Activated CD4-positive, CD25-positive, alpha-beta regulatory T cell (primary cell): ENCODE data around the gene EFCAB12.

Source experiments
- DNase-seq, 4 experiments: peaks; one replicate each; lab custom pipeline; 2025; lab: John Stamatoyannopoulos, UW

The EFCAB12 gene

DNA sequence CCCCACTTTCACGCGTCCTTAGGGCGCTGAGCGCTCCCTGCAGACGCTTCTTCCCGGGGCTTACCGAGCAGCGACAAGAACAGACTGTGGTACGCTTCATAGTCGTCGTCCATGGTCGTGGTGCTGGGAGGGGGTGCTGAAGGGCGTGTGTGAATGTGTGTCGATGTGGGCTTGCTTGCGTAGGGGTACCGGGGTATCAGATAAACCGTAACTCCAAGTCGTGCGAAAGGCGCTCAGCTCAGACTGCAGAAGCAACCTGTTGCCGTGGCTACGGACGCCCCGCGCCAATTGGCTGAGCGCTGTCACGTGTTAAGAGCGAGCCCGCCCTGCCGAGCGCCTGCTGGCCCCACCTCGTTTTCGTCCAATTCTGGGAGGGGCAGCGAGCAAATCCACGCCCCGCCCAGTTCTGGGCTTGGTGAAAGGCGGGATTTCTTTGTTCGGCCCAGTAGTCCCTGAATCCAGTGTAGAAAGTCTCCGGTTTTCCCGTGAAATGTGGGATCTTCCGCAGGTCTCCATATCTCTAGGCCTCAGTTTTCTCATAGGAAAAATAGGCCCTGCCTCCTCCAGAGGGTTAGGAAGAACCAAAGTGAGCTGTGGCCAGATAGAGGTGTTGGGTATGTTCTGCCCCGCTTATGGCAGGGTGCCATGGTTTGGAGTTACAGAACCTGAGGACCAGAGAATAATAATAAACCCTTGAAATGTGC, at the start of gene EFCAB12:
EFCAB12 (minus strand) TSS at position 261 of the 704 bp plus-strand sequence; CDS start at position 113, 148 bp downstream.
- DNase-seq = peak; percentile 70 to 76 (median 74)

DNA sequence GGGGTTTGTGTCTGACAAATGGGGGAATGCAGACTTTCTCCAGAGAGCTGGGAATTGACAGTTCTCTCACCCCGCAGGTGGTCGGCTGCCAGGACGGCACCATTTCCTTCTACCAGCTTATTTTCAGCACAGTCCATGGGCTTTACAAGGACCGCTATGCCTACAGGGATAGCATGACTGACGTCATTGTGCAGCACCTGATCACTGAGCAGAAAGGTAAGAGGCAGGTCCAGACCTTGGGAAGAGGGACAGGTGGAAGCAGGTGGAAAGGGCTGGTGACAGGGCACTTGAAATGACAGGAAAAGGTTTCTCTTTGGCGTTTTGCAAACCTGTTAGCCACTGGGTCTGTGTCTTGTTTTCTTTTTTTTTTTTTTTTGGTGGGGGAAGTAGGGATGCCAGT, 48.1 kb upstream of the EFCAB12 start:
- DNase-seq = no peak

GRCh38 chr3:129475863-129476262, 47.4 kb upstream of the EFCAB12 start:
- no peak for DNase-seq

DNA sequence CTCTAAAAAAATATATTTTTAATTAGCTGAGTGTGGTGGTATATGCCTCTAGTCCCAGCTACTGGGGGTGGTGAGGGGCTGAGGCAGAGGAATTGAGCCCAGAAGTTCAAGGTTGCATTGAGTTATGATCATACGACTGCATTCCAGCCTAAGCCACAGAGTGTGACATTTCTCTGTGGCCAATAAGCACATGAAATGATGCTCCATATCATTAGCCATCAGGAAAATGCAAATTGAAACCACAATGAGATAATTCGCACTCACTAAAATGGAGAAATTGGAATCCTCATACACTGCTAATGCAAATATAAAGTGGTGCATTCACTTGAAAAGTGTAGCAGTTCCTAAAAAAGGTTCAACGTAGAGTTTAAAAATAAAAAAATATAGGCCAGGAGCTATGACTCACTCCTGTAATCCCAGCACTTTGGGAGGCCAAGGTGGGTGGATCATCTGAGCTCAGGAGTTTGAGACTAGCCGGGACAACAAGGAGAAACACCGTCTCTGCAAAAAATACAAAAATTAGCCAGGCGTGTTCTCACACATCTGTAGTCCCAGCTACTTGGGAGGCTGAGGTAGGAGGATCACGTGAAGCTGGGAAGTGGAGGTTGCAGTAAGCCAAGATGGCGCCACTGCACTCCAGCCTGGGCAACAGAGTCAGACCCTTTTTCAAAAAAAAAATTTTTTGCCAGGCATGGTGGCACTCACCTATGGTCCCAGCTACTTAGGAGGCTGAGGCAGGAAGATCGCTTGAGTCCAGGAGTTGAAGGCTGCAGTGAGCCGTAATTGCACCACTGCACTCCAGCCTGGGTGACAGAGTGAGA, 46.8 kb upstream of the EFCAB12 start:
- no peak for DNase-seq

- no peak for DNase-seq
Measured at GRCh38 chr3:129473769-129474152, 45.3 kb upstream of the EFCAB12 start.

DNA sequence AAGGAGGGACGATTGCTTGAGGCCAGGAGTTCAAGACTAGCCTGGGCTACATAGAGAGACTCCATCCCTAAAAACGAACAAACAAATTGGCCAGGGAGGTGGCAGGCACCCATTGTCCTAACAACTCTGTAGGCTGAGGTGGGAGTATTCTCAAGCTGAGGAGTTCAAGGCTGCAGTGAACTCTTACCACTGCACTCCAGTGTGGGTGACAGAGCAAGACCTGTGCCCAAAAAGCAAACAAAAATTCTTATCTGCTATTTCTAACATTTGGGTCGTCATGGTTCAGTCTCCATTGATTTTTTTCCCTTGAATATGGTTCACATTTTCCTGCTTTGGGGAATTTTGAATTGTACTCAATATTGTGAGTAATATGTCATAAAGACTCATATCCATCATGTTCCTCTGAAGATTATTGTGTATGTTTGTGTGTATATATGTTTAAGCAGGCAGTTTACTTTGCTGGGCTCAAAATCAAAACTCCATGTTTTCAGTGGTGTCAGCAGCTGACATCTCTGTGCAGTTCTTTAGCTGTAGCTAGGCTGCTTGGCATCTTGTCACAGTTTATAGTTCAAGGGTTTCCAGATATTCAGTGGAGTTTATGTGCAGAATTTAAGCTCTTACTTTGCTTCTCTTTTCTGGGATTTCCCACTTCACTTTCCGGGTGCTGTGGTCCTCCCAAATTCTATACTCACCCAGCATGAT, 44.8 kb upstream of the EFCAB12 start:
- DNase-seq = no peak

DNA sequence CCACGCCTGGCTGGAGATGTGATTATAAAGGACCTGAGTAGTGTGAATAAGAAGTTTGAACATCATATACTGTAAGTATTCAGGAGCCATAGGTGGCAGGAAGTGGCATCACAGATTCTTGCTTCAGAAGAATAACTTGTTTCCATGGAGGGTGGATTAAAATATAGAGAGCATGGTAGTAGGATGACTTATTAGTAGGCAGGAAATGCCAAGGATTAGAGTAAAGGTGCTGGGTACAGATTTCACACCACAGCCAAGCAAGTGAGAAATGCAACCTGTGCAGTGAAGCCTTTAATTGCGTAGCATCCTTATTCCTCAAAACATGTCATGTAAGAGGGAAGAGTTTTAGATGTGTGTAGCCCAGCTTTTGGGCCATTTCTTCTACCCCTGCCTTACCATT, 42.4 kb upstream of the EFCAB12 start:
- DNase-seq = no peak

DNA sequence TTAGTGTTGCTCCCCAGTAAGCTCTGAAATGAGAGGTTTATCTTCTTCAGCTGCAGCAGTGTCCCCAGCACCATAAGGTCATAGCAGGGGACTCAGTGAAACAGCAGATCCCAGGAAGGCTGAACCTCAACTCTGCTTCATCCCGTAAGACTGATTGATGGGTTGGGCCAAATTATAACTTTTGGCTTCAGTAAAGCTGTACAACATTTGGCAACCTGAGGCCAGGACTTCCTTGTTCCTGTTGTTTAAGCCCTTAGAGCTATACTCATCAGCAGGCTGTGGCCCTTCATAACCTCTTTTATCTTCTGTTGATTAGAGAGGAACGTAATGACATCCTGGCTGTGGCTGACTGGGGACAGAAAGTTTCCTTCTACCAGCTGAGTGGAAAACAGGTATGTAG, 40.6 kb upstream of the EFCAB12 start:
- DNase-seq = no peak

GRCh38 chr3:129467932-129468331, 39.5 kb upstream of the EFCAB12 start:
- DNase-seq = no peak

DNA sequence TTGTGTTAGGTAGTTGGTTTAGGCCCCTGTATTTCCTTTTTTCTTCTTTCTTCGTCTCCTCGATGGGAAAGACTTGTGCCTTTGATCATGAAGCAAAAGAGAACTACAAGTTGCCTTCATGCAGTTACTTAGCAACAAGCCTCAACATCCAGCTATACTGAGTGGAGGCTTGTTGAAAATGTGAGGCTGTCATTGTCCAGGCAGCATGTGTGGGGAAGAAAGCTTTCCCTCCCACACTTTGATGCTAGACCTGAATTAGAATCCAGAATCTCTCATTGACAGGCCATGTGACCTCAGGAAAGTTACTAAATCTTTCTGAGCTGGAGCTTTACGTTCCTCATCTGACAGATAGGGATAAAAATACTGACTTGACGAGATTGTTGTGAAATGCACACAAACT, 35.3 kb upstream of the EFCAB12 start:
- no peak for DNase-seq

- DNase-seq = no peak
Measured at GRCh38 chr3:129463094-129463493, 34.7 kb upstream of the EFCAB12 start.

- DNase-seq = no peak
Measured at GRCh38 chr3:129462361-129462968, 34.0 kb upstream of the EFCAB12 start.

DNA sequence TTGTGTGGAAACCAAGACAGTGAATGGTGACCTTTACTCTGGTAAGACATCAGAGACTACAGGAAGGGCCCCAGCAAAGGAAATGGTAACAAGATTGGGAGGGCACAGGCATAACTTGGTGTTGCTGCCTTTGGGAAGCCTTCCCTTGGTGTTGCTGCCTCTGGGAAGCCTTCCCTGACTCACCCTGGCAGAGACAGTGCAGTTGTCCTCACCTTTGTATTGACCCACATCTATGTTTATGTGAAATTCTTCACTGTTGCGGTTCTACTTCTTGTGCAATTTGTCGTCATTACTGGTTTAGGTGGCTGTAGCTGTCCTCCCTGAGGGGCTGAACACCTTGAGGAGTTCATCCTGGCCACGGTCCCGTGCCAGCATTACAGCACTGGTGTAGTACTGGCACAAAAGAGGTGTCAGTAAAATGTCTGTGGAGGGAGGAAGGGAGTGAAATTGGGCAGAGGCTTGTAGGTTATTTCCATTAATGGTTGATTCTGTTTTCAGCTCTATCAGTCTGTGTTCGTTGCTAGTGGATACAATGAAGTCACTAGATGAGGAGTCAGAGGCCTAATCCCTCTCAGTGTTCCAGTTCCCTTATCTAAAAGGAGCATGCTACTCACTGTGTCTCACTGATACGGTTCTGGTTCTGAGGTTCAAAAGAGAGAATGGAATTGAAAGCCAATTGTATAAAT, 33.2 kb upstream of the EFCAB12 start:
- no peak for DNase-seq

GRCh38 chr3:129461022-129461421, 32.6 kb upstream of the EFCAB12 start:
- DNase-seq = no peak

GRCh38 chr3:129460572-129460971, 32.1 kb upstream of the EFCAB12 start:
- no peak for DNase-seq

DNA sequence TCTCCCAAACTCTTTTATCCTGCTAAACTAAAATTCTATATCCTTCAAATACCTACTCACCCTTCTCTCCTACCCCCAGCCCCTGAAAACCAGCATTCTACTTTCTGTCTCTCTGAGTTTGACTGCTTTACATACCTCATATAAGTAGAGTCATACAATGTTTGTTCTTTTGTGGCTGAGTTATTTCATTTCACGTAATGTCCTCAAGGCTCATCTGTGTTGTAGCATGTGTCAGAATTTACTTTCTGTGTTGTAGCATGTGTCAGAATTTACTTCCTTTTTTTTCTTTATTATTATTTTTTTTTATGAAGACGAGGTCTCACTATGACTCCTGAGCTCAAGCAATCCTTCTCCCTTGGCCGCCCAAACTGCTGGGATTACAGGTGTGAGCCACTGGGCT, 31.7 kb upstream of the EFCAB12 start:
- no peak for DNase-seq

GRCh38 chr3:129453732-129454131, 25.3 kb upstream of the EFCAB12 start:
- DNase-seq = no peak

DNA sequence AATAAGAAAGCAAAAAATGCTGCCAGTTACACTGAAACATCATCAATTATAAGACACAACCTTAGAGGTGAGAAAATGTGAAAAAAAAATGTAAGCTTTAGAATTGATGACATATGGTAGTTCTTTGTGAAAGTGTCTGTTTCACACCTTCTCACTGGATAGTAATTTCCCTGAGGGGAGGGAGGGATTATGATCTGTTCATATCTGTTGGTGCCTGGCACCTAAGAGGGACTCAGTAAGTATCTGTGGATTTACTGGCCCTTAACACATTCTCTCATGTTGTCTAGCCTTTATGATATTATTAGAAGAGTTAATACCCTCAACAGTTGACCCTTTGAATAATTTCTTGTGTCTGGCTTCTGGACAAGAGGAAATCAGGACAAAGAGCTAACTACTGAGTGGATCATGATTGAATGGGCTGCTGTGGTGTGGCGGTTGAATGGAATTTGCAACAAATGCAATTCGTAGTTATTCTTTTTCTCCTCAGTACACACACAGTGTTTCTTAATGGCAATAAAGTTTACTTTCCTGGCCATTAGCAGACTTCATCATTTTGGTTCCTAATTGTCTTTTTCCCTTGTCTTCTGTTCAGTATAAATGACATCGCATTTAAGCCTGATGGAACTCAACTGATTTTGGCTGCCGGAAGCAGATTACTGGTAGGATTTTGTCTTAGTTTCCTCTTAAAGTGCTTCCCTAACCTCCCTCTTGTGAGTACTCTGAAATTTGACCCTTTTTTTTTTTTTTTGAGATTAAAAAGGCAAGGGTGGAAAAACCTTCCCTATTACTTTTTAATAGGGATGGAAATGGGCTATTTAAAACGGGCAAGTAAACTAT, 21.1 kb upstream of the EFCAB12 start:
- no peak for DNase-seq

- no peak for DNase-seq
Measured at GRCh38 chr3:129448186-129448895, 19.9 kb upstream of the EFCAB12 start.

DNA sequence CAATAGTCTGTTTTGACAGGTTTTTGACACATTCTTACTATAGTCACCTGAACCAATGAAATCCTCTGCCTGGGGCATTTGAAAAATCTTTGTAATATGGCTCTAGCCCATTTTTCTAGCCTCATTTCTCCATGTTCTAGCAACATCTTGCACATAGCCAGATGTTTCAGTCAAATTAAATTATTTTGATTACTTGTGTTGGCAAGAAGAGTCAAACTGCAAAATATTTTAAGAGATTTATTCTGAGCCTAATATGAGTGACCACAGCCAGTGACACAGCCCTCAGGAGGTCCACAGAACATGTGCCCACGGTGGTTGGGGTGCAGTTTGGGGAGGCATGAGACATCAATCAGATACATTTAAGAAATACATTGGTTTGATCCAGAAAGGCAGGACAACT, 18.5 kb upstream of the EFCAB12 start:
- DNase-seq = no peak
